HS-5 (cell line): ENCODE data around the gene ZNF287.
A peak's percentile ranks its signal among the peaks of the same experiment; 100 is the strongest.

ENCODE experiments used
- DNase-seq: peaks from one replicate; pipeline ENCODE4 v3.0.0-alpha.2; 2012; ENCODE audit warnings: low read depth

ZNF287 gene

GRCh38 chr17:16516594-16517051, 52.4 kb downstream of the ZNF287 start:
- peak; percentile 14 for DNase-seq

- no peak for DNase-seq
Observed at GRCh38 chr17:16515933-16516332, 53.1 kb downstream of the ZNF287 start.

GRCh38 chr17:16513873-16514272, 55.1 kb downstream of the ZNF287 start:
- DNase-seq: no peak

GRCh38 chr17:16512011-16512410, 57.0 kb downstream of the ZNF287 start:
- DNase-seq: no peak

GRCh38 chr17:16511593-16511992, 57.4 kb downstream of the ZNF287 start:
- DNase-seq: no peak

GRCh38 chr17:16507918-16508533, 61.0 kb downstream of the ZNF287 start:
- no peak for DNase-seq

GRCh38 chr17:16506188-16506587, 62.8 kb downstream of the ZNF287 start:
- DNase-seq: no peak

GRCh38 chr17:16504984-16505383, 64.0 kb downstream of the ZNF287 start:
- no peak for DNase-seq
